A549 treated with Mapracorat at 1 μM for 4 hours (cell line): ENCODE data around the gene SELENOV. TPM values are rescaled to one million over a fixed set of nuclear protein-coding genes. Genes with fewer than 3 reads are reported as not detected.

ENCODE experiments used
- total RNA-seq: library from RNA; stranded (reverse); fragments of 200-300 nt; extraction: Qiagen RNA extraction; gene quantifications from 5 replicates; pipeline ENCODE4 v1.2.3, GENCODE V29; 2022

SELENOV gene, protein sequence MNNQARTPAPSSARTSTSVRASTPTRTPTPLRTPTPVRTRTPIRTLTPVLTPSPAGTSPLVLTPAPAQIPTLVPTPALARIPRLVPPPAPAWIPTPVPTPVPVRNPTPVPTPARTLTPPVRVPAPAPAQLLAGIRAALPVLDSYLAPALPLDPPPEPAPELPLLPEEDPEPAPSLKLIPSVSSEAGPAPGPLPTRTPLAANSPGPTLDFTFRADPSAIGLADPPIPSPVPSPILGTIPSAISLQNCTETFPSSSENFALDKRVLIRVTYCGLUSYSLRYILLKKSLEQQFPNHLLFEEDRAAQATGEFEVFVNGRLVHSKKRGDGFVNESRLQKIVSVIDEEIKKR
- total RNA-seq: not detected in 5 replicates

GRCh38 chr19:39514840-39515550, at the start of gene SELENOV:
SELENOV (plus strand) TSS chr19:39515139; CDS start chr19:39515213, 74 bp downstream.

DNA sequence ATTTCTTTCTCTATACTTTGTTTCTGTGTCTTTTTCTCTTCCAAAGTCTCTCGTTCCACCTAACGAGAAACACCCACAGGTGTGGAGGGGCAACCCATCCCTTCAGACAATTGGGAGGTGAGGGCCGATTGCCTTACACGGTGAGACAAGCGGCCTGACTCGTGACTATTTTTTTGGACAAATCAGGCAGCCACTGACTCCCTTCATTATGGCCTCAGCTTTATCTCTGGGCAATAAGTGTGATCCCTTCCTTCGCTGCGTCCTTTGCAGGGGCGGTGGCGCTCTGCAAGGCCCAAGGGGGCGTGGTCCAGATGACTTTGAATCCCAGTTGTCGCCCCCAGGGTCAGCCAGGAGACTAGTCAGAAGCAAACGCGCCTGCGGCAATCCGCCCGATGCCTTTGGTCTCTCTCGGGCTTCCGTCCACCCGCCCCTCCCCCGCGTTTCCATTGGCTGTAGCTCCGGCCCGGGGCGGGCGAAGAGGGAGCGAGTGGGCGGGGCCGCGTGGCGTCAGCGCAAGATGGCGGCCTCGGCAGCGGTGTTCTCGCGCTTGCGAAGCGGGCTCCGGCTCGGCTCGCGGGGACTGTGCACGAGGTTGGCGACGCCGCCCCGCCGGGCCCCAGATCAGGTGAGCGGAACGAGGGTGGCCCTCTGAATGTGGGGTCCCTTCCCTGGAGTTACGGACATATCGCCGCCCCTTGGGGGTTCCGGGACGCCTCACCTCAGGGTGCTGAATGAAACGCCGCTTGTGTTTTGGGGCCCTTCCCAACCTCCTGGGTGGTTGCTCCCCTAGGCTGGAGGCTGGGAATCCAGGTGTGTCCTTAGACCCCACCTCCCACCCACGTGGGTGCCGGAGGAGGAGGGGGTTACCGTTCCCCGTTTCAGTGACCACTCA, 34.4 kb upstream of the SELENOV start, which contains the start of gene TIMM50:
TSS of gene TIMM50 (plus strand) at position 502 of the 892 bp plus-strand sequence. CDS start at position 518, 16 bp downstream.

GRCh38 chr19:39498798-39499642, 15.9 kb upstream of the SELENOV start, which contains the start of gene DLL3:
DLL3 (plus strand) TSS chr19:39498947; CDS start chr19:39498975, 28 bp downstream.

DNA sequence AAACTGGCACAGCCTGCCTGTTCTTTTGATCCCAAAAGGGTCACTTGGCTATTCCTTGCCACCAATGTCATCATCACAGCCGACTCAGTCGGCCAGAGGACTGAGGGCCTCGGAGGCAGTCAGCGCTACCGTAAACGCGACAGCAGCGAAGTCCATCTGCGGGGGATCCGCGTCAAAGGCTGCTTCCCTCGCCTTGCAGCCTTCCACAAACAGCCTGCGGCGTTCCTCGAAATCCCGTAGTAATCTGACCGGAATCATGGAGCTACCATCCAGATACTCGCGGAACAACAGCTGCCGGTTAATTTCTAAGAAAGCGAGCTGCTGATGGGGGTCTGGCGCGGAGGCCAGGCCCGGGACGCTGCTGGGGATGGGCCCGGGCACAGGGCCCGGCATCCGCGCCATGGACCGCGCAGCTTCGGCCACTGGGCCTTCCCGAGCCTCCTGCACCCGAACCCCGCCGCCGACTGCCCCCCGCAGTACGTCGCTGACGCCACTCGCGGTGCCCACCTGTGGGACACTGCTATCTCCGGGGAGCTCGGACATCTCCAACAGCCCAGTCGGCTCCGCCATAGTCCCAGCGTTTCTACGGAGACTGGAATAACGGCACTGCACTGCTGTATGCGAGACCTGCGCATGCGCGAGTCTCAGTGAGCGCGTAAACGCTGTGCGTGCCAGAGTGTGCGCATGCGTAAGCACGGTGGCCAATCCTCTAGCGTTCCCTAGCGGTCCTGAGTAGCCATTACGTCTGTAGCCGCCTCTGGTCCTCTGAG, 17.5 kb downstream of the SELENOV start, which contains the start of gene EID2B:
TSS of gene EID2B (minus strand) at position 620 of the 770 bp plus-strand sequence. CDS start at position 570, 50 bp downstream.

DNA sequence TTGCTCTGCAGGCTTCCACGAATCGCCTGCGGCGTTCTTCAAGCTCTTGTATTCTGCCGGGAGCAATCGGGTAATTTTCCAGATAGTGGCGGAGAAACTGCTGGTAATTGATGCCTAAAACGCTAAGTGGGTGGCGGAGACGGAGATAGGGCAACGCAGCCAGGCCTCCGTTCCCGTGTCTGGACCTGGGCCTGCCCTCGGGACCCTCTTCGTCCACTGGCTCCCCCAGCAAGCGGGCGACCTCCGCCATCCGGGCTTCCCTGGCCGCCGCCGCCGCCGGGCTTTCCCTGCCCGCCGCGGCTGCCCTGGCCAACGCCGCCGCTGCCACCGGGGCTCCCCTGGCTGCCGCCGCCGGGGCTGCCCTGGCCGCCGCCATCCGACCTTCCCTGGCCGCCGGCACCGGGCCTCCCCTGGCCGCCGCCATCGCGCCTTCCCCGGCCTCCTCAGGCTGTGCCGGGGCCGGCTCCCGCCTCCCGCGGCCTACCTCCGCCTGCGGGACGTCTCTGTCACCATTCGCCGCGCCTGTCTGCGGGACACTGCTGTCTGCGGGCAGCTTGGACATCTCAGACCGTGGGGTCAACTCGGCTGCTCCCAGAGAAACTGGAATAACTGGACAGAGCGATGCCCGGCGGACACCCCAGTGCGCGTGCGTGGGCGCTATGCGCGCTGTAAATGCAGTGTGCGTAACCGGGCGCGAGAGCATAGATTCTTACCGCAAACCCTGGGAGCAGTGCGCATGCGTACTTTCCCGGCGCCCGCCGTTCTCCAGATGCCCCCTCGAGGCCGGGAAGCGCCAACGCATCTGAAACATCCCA, 24.8 kb downstream of the SELENOV start, which contains the start of gene EID2:
TSS of gene EID2 (minus strand) at position 644 of the 815 bp plus-strand sequence. CDS start at position 562, 82 bp downstream.

Other genes with a start within 250 kb of the SELENOV start
- not detected in 5 replicates for gene IFNL2, start 246.7 kb upstream of the SELENOV start, total RNA-seq
- 0.39 TPM in 1 of 5 replicates, not detected in the others for gene IFNL1, start 218.7 kb upstream of the SELENOV start, total RNA-seq
- 5.7 to 11.3 TPM (median 9.7 TPM) in 5 replicates for gene LRFN1, start 194.3 kb upstream of the SELENOV start, total RNA-seq
- 0.49 to 0.59 TPM in 2 of 5 replicates, not detected in the others for gene GMFG, start 179.1 kb upstream of the SELENOV start, total RNA-seq
- gene SAMD4B, start 172.7 kb upstream of the SELENOV start, total RNA-seq: 116 to 175 TPM (median 166 TPM) in 5 replicates
- gene PAF1, start 124.0 kb upstream of the SELENOV start, total RNA-seq: 69.0 to 77.2 TPM (median 74.6 TPM) in 5 replicates
- 70.3 to 78.2 TPM (median 72.2 TPM) in 5 replicates for gene MED29, start 123.8 kb upstream of the SELENOV start, total RNA-seq
- gene ZFP36, start 108.3 kb upstream of the SELENOV start, total RNA-seq: 175 to 251 TPM (median 211 TPM) in 5 replicates
- 63.4 to 106 TPM (median 88.8 TPM) in 5 replicates for gene PLEKHG2, start 102.5 kb upstream of the SELENOV start, total RNA-seq
- gene RPS16, start 79.2 kb upstream of the SELENOV start, total RNA-seq: 6,732 to 7,787 TPM (median 7,280 TPM) in 5 replicates
- 165 to 210 TPM (median 178 TPM) in 5 replicates for gene SUPT5H, start 69.6 kb upstream of the SELENOV start, total RNA-seq
- gene TIMM50, start 34.3 kb upstream of the SELENOV start, total RNA-seq: 169 to 233 TPM (median 220 TPM) in 5 replicates
- 6.5 to 11.3 TPM (median 10.5 TPM) in 5 replicates for gene DLL3, start 16.2 kb upstream of the SELENOV start, total RNA-seq
- gene EID2B, start 17.7 kb downstream of the SELENOV start, total RNA-seq: 6.6 to 10.3 TPM (median 7.9 TPM) in 5 replicates
- gene EID2, start 25.0 kb downstream of the SELENOV start, total RNA-seq: 32.4 to 46.0 TPM (median 44.1 TPM) in 5 replicates
- not detected in 5 replicates for gene LGALS13, start 87.4 kb downstream of the SELENOV start, total RNA-seq
- gene LGALS16, start 140.8 kb downstream of the SELENOV start, total RNA-seq: not detected in 5 replicates
- not detected in 5 replicates for gene LGALS14, start 189.3 kb downstream of the SELENOV start, total RNA-seq
- gene CLC, start 222.9 kb downstream of the SELENOV start, total RNA-seq: not detected in 5 replicates